GM12878 (cell line): Measurements from ENCODE around the gene SPHK2. TPM values are rescaled to one million over a fixed set of nuclear protein-coding genes. Genes with fewer than 3 reads are reported as not detected.

ENCODE experiments used
- ATAC-seq: fragments of 200-7000 bp; cut with Tn5 transposase; 3 replicates; pipeline ENCODE4 v1.9.1; 2020; ENCODE audit warnings: mild to moderate bottlenecking, moderate library complexity
- BruUV-seq: library from RNA; stranded (reverse); fragments of 400-500 nt; replicated peaks from 2 replicates; lab custom pipeline; 2021; lab: Mats Ljungman, UMichigan
- CTCF ChIA-PET: fragments of 300-600 bp; sonication (Branson Sonifier 250); formaldehyde crosslinking; extraction: SDS; loops from one replicate; lab custom pipeline; 2021; ENCODE audit warnings: inconsistent platforms; lab: Yijun Ruan, JAX
- POLR2A ChIA-PET: fragments of 350-600 bp; formaldehyde crosslinking; extraction: SDS; loops from one replicate; lab custom pipeline; 2021; ENCODE audit warnings: inconsistent platforms; lab: Charles Lee
- RAD21 ChIA-PET: fragments of 300-600 bp; sonication (Branson Sonifier 250); formaldehyde crosslinking; loops from one replicate; lab custom pipeline; 2023; ENCODE audit warnings: antibody characterized with exemption; ENCODE audit not compliant: unreplicated experiment; lab: Charles Lee
- SMC1A ChIA-PET: fragments of 300-600 bp; sonication (Branson Sonifier 250); formaldehyde crosslinking; loops from one replicate; lab custom pipeline; 2023; ENCODE audit not compliant: unreplicated experiment, uncharacterized antibody; lab: Charles Lee
- DNase-seq: peaks from one replicate; pipeline ENCODE4 v3.0.0-alpha.2; 2011; ENCODE audit warnings: low read depth, low spot score
- FAIRE-seq: peaks from 3 replicates; lab custom pipeline; 2011; peaks lifted over from hg19 to GRCh38; lab: Jason Lieb, UNC
- H2AFZ ChIP-seq: 2 replicates; pipeline ENCODE4 v1.6.0; 2011; ENCODE audit warnings: low read depth, low read length, control low read depth; ENCODE audit not compliant: control insufficient read depth
- H3K27ac ChIP-seq: 2 replicates; pipeline ENCODE4 v1.5.1; 2011; ENCODE audit warnings: control low read depth; ENCODE audit not compliant: control insufficient read depth, insufficient read depth
- H3K27me3 ChIP-seq, 2 experiments: replicated peaks in 1 of 2; 2 replicates each; pipeline versions ENCODE4 v1.6.0 to v1.6.1; 2011; ENCODE audit warnings: low read length in 1 of 2; ENCODE audit not compliant: control insufficient read depth in 2 of 2, insufficient read depth in 2 of 2
- H3K36me3 ChIP-seq, 2 experiments: 2 replicates each; pipeline ENCODE4 v1.5.1; 2011; ENCODE audit warnings: low read length in 1 of 2; ENCODE audit not compliant: control insufficient read depth in 2 of 2, insufficient read depth in 2 of 2
- H3K4me1 ChIP-seq: 2 replicates; pipeline ENCODE4 v1.6.1; 2011; ENCODE audit warnings: mild to moderate bottlenecking, low read length, moderate library complexity, mixed read lengths; ENCODE audit not compliant: control insufficient read depth, insufficient read depth
- H3K4me2 ChIP-seq: 2 replicates; pipeline ENCODE4 v1.6.0; 2011; ENCODE audit warnings: control low read depth; ENCODE audit not compliant: control insufficient read depth, insufficient read depth
- H3K4me3 ChIP-seq: fragments of 200-600 bp; sonication (generic); 2 replicates; pipeline ENCODE4 v1.5.1; 2016
- H3K79me2 ChIP-seq: 2 replicates; pipeline ENCODE4 v1.6.0; 2011; ENCODE audit warnings: low read length; ENCODE audit not compliant: control insufficient read depth, insufficient read depth
- H3K9ac ChIP-seq: 2 replicates; pipeline ENCODE4 v1.8.0; 2011; ENCODE audit warnings: low read length, control low read depth, mixed read lengths; ENCODE audit not compliant: control insufficient read depth, insufficient read depth
- H3K9me3 ChIP-seq: replicated peaks from 3 replicates; pipeline ENCODE4 v1.5.1; 2011; ENCODE audit warnings: mild to moderate bottlenecking, low read length; ENCODE audit not compliant: control insufficient read depth, insufficient read depth
- H4K20me1 ChIP-seq: 2 replicates; pipeline ENCODE4 v1.6.0; 2011; ENCODE audit not compliant: control insufficient read depth, insufficient read depth
- GATAD2B ChIP-seq: fragments of 450-650 bp; conservative IDR thresholded peaks from 2 replicates; pipeline ENCODE4 v1.6.1; 2017; ENCODE audit warnings: low read depth, mild to moderate bottlenecking, moderate library complexity
- IRF3 ChIP-seq: fragments of 450-650 bp; IDR thresholded peaks from 2 replicates; pipeline ENCODE4 v1.6.1; 2014; ENCODE audit warnings: mild to moderate bottlenecking
- IRF5 ChIP-seq: fragments of 450-650 bp; IDR thresholded peaks from 2 replicates; pipeline ENCODE4 v1.6.1; 2017; ENCODE audit warnings: borderline replicate concordance
- NBN ChIP-seq: fragments of 450-650 bp; IDR thresholded peaks from 2 replicates; pipeline ENCODE4 v1.6.1; 2016
- PML ChIP-seq: IDR thresholded peaks from 2 replicates; pipeline ENCODE4 v1.6.1; 2012; ENCODE audit warnings: low read length, inconsistent platforms
- SMAD1 ChIP-seq: fragments of 450-650 bp; IDR thresholded peaks from 2 replicates; pipeline ENCODE4 v1.6.1; 2018; ENCODE audit warnings: mild to moderate bottlenecking, low read depth; ENCODE audit not compliant: partially characterized antibody
- SMARCA5 ChIP-seq: fragments of 450-650 bp; IDR thresholded peaks from 2 replicates; pipeline ENCODE4 v1.6.1; 2017; ENCODE audit warnings: mild to moderate bottlenecking
- STAT3 ChIP-seq: IDR thresholded peaks from 2 replicates; pipeline ENCODE4 v1.6.1; 2011; ENCODE audit warnings: low read depth, low read length, improper control_type of control experiment
- SUPT20H ChIP-seq: IDR thresholded peaks from 2 replicates; pipeline ENCODE4 v1.6.1; 2011; ENCODE audit warnings: low read depth, mild to moderate bottlenecking, low read length, moderate library complexity, borderline replicate concordance; ENCODE audit not compliant: control insufficient read depth
- TAF1 ChIP-seq: IDR thresholded peaks from 2 replicates; pipeline ENCODE4 v1.6.1; 2011; ENCODE audit warnings: mild to moderate bottlenecking, low read depth, low read length, borderline replicate concordance
- USF1 ChIP-seq: IDR thresholded peaks from 2 replicates; pipeline ENCODE4 v1.6.1; 2011; ENCODE audit warnings: borderline replicate concordance, low read depth, mild to moderate bottlenecking, moderate library complexity, mixed read lengths, low read length; ENCODE audit not compliant: insufficient read depth; ENCODE audit errors: extremely low read length
- ZNF24 ChIP-seq: fragments of 450-650 bp; IDR thresholded peaks from 2 replicates; pipeline ENCODE4 v1.6.1; 2017; ENCODE audit warnings: antibody characterized with exemption, mild to moderate bottlenecking
- ZNF274 ChIP-seq: IDR thresholded peaks from one replicate; pipeline ENCODE4 v1.8.0; 2011; ENCODE audit not compliant: insufficient read length, insufficient read depth
- ZNF622 ChIP-seq: fragments of 450-650 bp; IDR thresholded peaks from 2 replicates; pipeline ENCODE4 v1.6.1; 2017; ENCODE audit warnings: mild to moderate bottlenecking, inconsistent platforms
- WGBS: methylation state at CpG from one replicate; pipeline ENCODE4 v1.1.6; 2016; ENCODE audit warnings: low lambda C conversion rate; ENCODE audit not compliant: insufficient replicate concordance, insufficient coverage; ENCODE audit errors: missing lambda C conversion rate; 5-methylcytosine and 5-hydroxymethylcytosine counted together
- in situ Hi-C: fragments of 300-500 bp; cut with MboI; formaldehyde crosslinking; loops from 9 replicates; pipeline ENCODE4 v1.14.3; 2018; ENCODE audit warnings: mixed read lengths
- intact Hi-C: fragments of 100-400 bp; cut with micrococcal nuclease; formaldehyde crosslinking; loops from one replicate; pipeline ENCODE4 v1.14.2; 2022; ENCODE audit not compliant: unreplicated experiment
- polyA plus RNA-seq, 11 experiments: library from polyadenylated mRNA; depleted of rRNA in 4 of 11; unstranded in 6 of 11; stranded (reverse) in 5 of 11; fragments of >200 nt; fragmentation: Nextera tagmentation in 4 of 11; fragmentation: Illumina TruSeq in 1 of 11; extraction: Ambion mirVana in 4 of 11; extraction: Trizol in 1 of 11; gene quantifications; 1 replicate in 1 of 11; 2 replicates in 10 of 11; pipeline versions ENCODE4 v1.2.1 to v1.2.3, GENCODE V29; 2011 to 2016; ENCODE audit warnings: inconsistent platforms in 2 of 11, missing spikeins in 2 of 11, low read depth in 1 of 11
- total RNA-seq, 4 experiments: library from RNA; depleted of rRNA in 3 of 4; stranded (reverse); fragments of >200 nt in 3 of 4; fragmentation: Illumina TruSeq in 1 of 4; extraction: Trizol in 1 of 4; gene quantifications; 2 replicates each; pipeline versions ENCODE4 v1.2.1 to v1.2.3, GENCODE V29; 2013 to 2021

The SPHK2 gene
- total and polyA plus RNA-seq, 10 of the 15 experiments (the other 5 are each of a cell fraction or from before 2014, with no cell fraction given), result 0.37 to 40.5 (median 11.2) TPM

GRCh38 chr19:48676487-48676886 is 57.2 kb downstream of the SPHK2 start (continued):
- TF ChIP-seq ZNF274 (no peak), SMAD1 (no peak), USF1 (no peak), IRF3 (no peak), PML (no peak), NBN (no peak), ZNF24 (no peak), TAF1 (no peak)

GRCh38 chr19:48676887-48677286 is 57.6 kb downstream of the SPHK2 start:
- DNase-seq (no peak), FAIRE-seq (no peak), ATAC-seq (no peak)
- peaks cover 3% of the 10 kb centered on the region; the same call in 1 of the 2 replicates for H3K4me1 ChIP-seq
- no peaks in the 10 kb centered on the region for H3K79me2 ChIP-seq
- ChIA-PET SMC1A (interaction anchor here (1.3 kb wide), 1 partner anchor 106 kb away, joined by 3 read pairs; no protein-coding TSS in a partner anchor), POLR2A (interaction anchor here (1.4 kb wide), 1 partner anchor 36 kb away, joined by 3 read pairs; no protein-coding TSS in a partner anchor), RAD21 (interaction anchor here (1.5 kb wide), 1 partner anchor 294 kb away, joined by 3 read pairs; no protein-coding TSS in a partner anchor), CTCF (interaction anchor here (0.7 to 2.6 kb wide), 4 partner anchors 31 to 166 kb away, joined by 3 to 11 read pairs (median 4); partner anchors contain the start of gene CA11)
- H4K20me1 ChIP-seq, result no peaks in the 10 kb centered on the region
- WGBS, result 67% methylated on average over 13 of the region's 13 CpGs
- no peak overlapping the region for H2AFZ ChIP-seq
- in situ Hi-C loops (no loop called here), intact Hi-C loops (no loop called here)
- H3K9me3 ChIP-seq, result no peaks in the 10 kb centered on the region
- H3K27ac ChIP-seq, result no peak overlapping the region
- no peaks in the 10 kb centered on the region for H3K36me3 ChIP-seq
- H3K4me2 ChIP-seq, result no peak overlapping the region
- peaks cover 0 to 2% of the 10 kb centered on the region in 2 experiments; a peak in 2 of 4 replicates for H3K27me3 ChIP-seq
- H3K4me3 ChIP-seq, result no peak overlapping the region
- no peak overlapping the region for H3K9ac ChIP-seq
- TF ChIP-seq IRF5 (no peak), STAT3 (no peak), TAF1 (no peak), GATAD2B (no peak), SUPT20H (no peak), ZNF622 (no peak), SMARCA5 (no peak)
- BruUV-seq, result no TSS peak
